Colonic mucosa (tissue), 4 donors: Measurements from ENCODE around the gene EFCAB12. TPM values are rescaled to one million over a fixed set of nuclear protein-coding genes. Genes with fewer than 3 reads are reported as not detected.

Experiments
- DNase-seq: peaks from one replicate; pipeline ENCODE4 v3.0.0-alpha.2; 2020
- H3K27ac ChIP-seq: fragments of 200-600 bp; one replicate; pipeline ENCODE4 v1.8.0; 2021
- H3K27me3 ChIP-seq: fragments of 200-600 bp; one replicate; pipeline ENCODE4 v1.8.0; 2021
- H3K36me3 ChIP-seq: fragments of 200-600 bp; one replicate; pipeline ENCODE4 v1.8.0; 2021
- H3K4me1 ChIP-seq: fragments of 200-600 bp; one replicate; pipeline ENCODE4 v1.8.0; 2021; ENCODE audit warnings: mild to moderate bottlenecking
- H3K4me3 ChIP-seq: fragments of 200-600 bp; one replicate; pipeline ENCODE4 v1.8.0; 2021
- H3K9ac ChIP-seq, 2 donors: one replicate each; pipeline ENCODE4 v1.7.0; 2013; ENCODE audit warnings: control low read depth in 2 of 2, low read depth in 2 of 2, low read length in 2 of 2
- H3K9me3 ChIP-seq: fragments of 200-600 bp; one replicate; pipeline ENCODE4 v1.8.0; 2021
- CTCF ChIP-seq: fragments of 200-600 bp; IDR thresholded peaks from one replicate; pipeline ENCODE4 v1.8.0; 2022; ENCODE audit warnings: antibody characterized with exemption, mild to moderate bottlenecking
- intact Hi-C: fragments of 100-400 bp; cut with DNase I; formaldehyde crosslinking; loops from one replicate; pipeline ENCODE4 v1.14.1; 2022
- total RNA-seq, 2 donors: library from RNA; stranded (reverse); fragmentation: NEBNext Ultra II Directional in 1 of 2; extraction: Animal tissue kit (Norgen Biotek cat#: 25700) in 1 of 2; gene quantifications; one replicate each; pipeline ENCODE4 v1.2.1, GENCODE V29; 2021
- donor health status: healthy.
- donor health status: DM: no; HTN: no; CAD: no.
- donor health status: DM: no; HTN: no; CAD: no.

EFCAB12 gene
- total RNA-seq, 2 donors from 2014 or later: 0.16 to 0.47 TPM

DNA sequence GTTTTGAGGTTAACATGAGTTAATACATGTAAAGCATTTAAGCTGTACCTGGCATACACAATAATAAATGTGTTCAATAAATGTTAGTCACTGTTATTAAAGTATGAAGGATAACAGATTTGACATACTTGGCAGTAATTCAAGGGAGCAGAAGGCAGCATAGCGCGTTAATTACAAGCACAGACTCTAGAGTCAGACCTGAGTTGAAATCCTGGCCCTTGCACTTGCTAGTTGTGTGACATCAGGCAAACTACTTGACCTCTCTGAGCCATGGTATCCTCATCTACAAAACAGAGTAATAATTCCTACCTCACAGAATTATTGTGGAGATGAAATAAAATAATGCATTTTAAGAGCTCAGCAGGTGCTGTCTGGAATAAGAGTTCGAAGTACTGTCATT, 17.0 kb upstream of the EFCAB12 start:
- Histone ChIP-seq H3K27ac (no peak overlapping the region), H3K9me3 (no peaks in the 10 kb centered on the region), H3K27me3 (no peaks in the 10 kb centered on the region), H3K4me3 (no peak overlapping the region), H3K36me3 (no peaks in the 10 kb centered on the region), H3K9ac (no peak overlapping the region), H3K4me1 (peaks cover 7% of the 10 kb centered on the region)
- TF ChIP-seq CTCF: no peak
- intact Hi-C loops: no loop called here
- DNase-seq: no peak

DNA sequence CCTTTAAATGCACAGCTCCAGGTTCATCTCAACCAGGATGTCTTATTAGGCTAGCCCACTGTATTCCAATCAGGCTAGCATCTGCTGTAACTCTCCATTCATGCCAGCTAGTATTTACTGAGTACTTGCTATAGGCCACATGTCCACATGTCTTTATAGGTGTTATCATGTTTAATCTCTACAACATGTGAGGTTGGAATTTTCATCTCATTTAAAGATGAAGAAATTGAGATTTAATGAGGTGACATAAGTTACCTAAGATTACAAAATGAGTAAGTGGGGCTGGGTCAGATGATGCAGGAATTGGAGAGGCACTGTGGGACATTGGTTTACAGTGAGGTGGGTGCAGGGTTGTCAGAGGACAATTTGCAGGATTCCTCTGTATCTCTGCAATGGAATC, 14.5 kb upstream of the EFCAB12 start:
- TF ChIP-seq CTCF: no peak
- Histone ChIP-seq H3K9ac (no peak overlapping the region), H3K36me3 (no peaks in the 10 kb centered on the region), H3K4me1 (peaks cover 7% of the 10 kb centered on the region), H3K9me3 (no peaks in the 10 kb centered on the region), H3K27ac (no peak overlapping the region), H3K4me3 (no peak overlapping the region), H3K27me3 (no peaks in the 10 kb centered on the region)
- intact Hi-C loops: no loop called here
- no peak for DNase-seq

GRCh38 chr3:129442486-129442885, 14.1 kb upstream of the EFCAB12 start:
- DNase-seq: no peak
- Histone ChIP-seq H3K9ac (no peak overlapping the region), H3K4me3 (no peak overlapping the region), H3K27me3 (no peaks in the 10 kb centered on the region), H3K9me3 (no peaks in the 10 kb centered on the region), H3K36me3 (no peaks in the 10 kb centered on the region), H3K4me1 (peaks cover 7% of the 10 kb centered on the region), H3K27ac (no peak overlapping the region)
- intact Hi-C loops: no loop called here
- TF ChIP-seq CTCF: no peak

DNA sequence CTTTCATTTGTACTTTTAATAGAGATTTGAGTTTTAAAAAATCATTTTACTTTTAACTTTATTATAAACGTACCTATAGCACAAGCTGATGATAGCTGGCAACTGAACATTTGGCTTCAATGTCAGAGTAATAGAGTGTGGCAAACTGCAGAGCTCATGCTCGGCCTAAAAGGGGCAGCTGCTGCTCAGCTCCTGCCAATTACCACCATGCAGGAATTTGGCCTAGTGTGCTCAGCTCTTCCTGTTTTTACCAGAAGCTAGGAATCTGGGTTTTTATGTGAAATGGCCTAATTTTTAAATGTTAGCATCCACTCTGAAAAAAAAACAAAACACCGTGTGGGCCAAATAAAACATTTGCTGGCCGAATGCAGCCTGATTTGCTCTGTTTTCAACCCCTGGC, 13.3 kb upstream of the EFCAB12 start:
- H3K27me3 ChIP-seq: no peaks in the 10 kb centered on the region
- intact Hi-C loops: no loop called here
- peak overlapping the region; percentile 34 for H3K27ac ChIP-seq
- H3K9ac ChIP-seq: peak overlapping the region in 1 of 2 donors; percentile 81
- TF ChIP-seq CTCF: no peak
- H3K4me3 ChIP-seq: no peak overlapping the region
- DNase-seq: no peak
- no peaks in the 10 kb centered on the region for H3K36me3 ChIP-seq
- H3K9me3 ChIP-seq: no peaks in the 10 kb centered on the region
- H3K4me1 ChIP-seq: peaks cover 7% of the 10 kb centered on the region

- H3K9ac ChIP-seq: peak overlapping the region; percentile 36 to 81
- no peaks in the 10 kb centered on the region for H3K36me3 ChIP-seq
- no peak for TF ChIP-seq CTCF
- no peaks in the 10 kb centered on the region for H3K9me3 ChIP-seq
- H3K4me1 ChIP-seq: peaks cover 7% of the 10 kb centered on the region
- peak overlapping the region; percentile 78 for H3K4me3 ChIP-seq
- H3K27me3 ChIP-seq: no peaks in the 10 kb centered on the region
- intact Hi-C loops: no loop called here
- peak overlapping the region; percentile 85 for H3K27ac ChIP-seq
- DNase-seq: no peak
Observed at GRCh38 chr3:129441215-129441614, 12.8 kb upstream of the EFCAB12 start.
